Ishikawa (cell line): ENCODE measurements around the gene CUL7.

ENCODE experiments used
- CEBPB ChIP-seq: IDR thresholded peaks from 2 replicates; pipeline ENCODE4 v1.6.1; 2012
- CREB1 ChIP-seq: IDR thresholded peaks from 2 replicates; pipeline ENCODE4 v1.6.1; 2012; ENCODE audit warnings: low read depth
- EGR1 ChIP-seq: IDR thresholded peaks from 2 replicates; pipeline ENCODE4 v1.6.1; 2012
- EP300 ChIP-seq: IDR thresholded peaks from 2 replicates; pipeline ENCODE4 v1.6.1; 2012; ENCODE audit warnings: borderline replicate concordance
- FOXM1 ChIP-seq: IDR thresholded peaks from 2 replicates; pipeline ENCODE4 v1.6.1; 2012; ENCODE audit warnings: low read depth, borderline replicate concordance
- NFIC ChIP-seq: IDR thresholded peaks from 2 replicates; pipeline ENCODE4 v1.6.1; 2012
- RAD21 ChIP-seq: IDR thresholded peaks from 2 replicates; pipeline ENCODE4 v1.6.1; 2012; ENCODE audit warnings: low read depth
- TAF1 ChIP-seq: IDR thresholded peaks from 2 replicates; pipeline ENCODE4 v1.6.1; 2012; ENCODE audit warnings: low read depth, mild to moderate bottlenecking
- TCF12 ChIP-seq: IDR thresholded peaks from 2 replicates; pipeline ENCODE4 v1.6.1; 2012; ENCODE audit warnings: low read depth
- TEAD4 ChIP-seq: IDR thresholded peaks from 2 replicates; pipeline ENCODE4 v1.6.1; 2012
- YY1 ChIP-seq: IDR thresholded peaks from 2 replicates; pipeline ENCODE4 v1.6.1; 2012; ENCODE audit warnings: low read depth
- ZBTB7A ChIP-seq: IDR thresholded peaks from 2 replicates; pipeline ENCODE4 v1.6.1; 2012; ENCODE audit warnings: low read depth
- TF ChIP-seq, protein P1 (sequence below): IDR thresholded peaks from 2 replicates; pipeline ENCODE4 v1.6.1; 2012
- TF ChIP-seq, protein P2 (sequence below): IDR thresholded peaks from 2 replicates; pipeline ENCODE4 v1.6.1; 2012
- TF ChIP-seq, protein P3 (sequence below): IDR thresholded peaks from 2 replicates; pipeline ENCODE4 v1.6.1; 2012; ENCODE audit warnings: low read depth, mild to moderate bottlenecking

CUL7 gene

DNA sequence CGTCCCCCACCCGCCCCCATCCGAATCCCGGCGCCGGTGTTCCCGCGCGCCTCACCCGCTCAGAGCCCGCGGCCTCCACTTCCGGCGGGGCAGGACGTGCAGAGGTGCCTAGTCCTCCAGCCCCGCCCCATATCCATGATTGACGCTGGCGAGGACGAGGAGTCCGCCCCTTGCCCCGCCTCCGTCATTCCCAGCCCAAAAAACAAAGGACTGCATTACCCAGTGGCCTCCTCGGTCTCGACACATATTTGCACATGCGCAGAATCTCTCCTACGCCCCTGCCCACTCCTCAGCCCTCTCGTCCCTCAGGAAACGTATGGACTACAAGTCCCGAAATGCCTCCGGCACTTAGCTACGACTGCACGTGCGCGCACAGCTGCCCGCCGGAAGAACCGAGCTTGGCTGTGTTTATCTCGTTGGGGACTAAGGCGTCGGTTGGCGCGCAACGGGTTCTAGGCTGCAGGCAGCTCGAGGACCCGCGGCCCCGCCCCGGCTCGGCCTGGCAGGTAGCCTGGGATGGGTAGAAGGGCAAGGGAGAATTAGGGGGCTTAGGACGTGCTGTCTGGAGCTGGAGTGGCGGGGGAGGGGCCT lies 39.7 kb downstream of the CUL7 start, which contains the start of the genes KLHDC3 and MEA1:
KLHDC3 (plus strand) TSS at position 407 of the 591 bp plus-strand sequence. CDS start 2,944 bp downstream, outside the sequence.
MEA1 (minus strand) TSS at position 104 of the 591 bp plus-strand sequence. CDS start 133 bp downstream, outside the sequence.
- TF ChIP-seq EP300 (no peak), FOXM1 (no peak), YY1 (no peak), CREB1 (peak; percentile 61), NFIC (0 out of 2 replicates have a peak, but pooled peaks have one; percentile 19), ZBTB7A (0 out of 2 replicates have a peak, but pooled peaks have one; percentile 7), RAD21 (no peak), TEAD4 (no peak), EGR1 (0 out of 2 replicates have a peak, but pooled peaks have one; percentile 1), TCF12 (0 out of 2 replicates have a peak, but pooled peaks have one; percentile 38), TAF1 (peak; percentile 57), CEBPB (no peak)
- TF ChIP-seq, protein P1, sequence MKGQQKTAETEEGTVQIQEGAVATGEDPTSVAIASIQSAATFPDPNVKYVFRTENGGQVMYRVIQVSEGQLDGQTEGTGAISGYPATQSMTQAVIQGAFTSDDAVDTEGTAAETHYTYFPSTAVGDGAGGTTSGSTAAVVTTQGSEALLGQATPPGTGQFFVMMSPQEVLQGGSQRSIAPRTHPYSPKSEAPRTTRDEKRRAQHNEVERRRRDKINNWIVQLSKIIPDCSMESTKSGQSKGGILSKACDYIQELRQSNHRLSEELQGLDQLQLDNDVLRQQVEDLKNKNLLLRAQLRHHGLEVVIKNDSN = peak; percentile 75
- TF ChIP-seq, protein P2, sequence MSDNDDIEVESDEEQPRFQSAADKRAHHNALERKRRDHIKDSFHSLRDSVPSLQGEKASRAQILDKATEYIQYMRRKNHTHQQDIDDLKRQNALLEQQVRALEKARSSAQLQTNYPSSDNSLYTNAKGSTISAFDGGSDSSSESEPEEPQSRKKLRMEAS = peak; percentile 90
- TF ChIP-seq, protein P3, sequence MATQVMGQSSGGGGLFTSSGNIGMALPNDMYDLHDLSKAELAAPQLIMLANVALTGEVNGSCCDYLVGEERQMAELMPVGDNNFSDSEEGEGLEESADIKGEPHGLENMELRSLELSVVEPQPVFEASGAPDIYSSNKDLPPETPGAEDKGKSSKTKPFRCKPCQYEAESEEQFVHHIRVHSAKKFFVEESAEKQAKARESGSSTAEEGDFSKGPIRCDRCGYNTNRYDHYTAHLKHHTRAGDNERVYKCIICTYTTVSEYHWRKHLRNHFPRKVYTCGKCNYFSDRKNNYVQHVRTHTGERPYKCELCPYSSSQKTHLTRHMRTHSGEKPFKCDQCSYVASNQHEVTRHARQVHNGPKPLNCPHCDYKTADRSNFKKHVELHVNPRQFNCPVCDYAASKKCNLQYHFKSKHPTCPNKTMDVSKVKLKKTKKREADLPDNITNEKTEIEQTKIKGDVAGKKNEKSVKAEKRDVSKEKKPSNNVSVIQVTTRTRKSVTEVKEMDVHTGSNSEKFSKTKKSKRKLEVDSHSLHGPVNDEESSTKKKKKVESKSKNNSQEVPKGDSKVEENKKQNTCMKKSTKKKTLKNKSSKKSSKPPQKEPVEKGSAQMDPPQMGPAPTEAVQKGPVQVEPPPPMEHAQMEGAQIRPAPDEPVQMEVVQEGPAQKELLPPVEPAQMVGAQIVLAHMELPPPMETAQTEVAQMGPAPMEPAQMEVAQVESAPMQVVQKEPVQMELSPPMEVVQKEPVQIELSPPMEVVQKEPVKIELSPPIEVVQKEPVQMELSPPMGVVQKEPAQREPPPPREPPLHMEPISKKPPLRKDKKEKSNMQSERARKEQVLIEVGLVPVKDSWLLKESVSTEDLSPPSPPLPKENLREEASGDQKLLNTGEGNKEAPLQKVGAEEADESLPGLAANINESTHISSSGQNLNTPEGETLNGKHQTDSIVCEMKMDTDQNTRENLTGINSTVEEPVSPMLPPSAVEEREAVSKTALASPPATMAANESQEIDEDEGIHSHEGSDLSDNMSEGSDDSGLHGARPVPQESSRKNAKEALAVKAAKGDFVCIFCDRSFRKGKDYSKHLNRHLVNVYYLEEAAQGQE = no peak

DNA sequence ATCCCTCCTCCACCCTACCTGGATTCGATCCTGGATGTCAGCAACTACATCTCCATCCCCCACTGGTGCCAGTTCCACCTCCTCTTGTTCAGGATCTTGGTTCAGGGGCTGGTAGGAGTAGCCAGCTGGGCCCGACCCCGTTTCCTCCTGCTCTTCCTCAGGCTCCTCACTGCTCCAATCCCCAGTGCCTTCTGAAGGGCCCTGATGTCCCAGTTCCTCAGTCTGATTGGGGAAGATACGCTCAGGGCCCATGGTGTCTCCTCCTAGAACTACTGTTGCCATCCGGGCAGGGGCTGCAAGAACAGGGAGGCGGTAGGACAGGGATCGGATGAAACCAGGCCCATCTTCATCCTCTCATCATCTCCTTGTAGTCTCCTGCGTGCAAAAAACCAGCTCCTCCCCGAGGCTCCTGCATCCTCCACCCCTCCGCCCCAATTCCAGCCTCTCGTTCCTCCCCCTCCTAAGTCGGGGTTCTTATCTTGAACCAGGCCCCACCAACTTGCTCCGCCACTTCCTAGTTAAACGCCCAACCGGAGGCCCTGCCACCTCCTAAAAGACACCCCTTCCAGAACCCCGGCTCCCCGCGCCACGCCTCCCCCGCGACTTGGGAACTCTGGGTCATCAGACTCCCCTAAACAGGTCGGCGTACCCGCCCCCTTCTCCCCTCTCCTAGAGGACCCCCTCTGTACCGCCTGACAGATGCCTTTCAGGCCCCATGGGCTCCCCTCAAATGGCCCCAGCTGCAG lies 40.4 kb downstream of the CUL7 start:
- TF ChIP-seq RAD21 = no peak
- 0 out of 2 replicates have a peak, but pooled peaks have one; percentile 4 for TF ChIP-seq EGR1

DNA sequence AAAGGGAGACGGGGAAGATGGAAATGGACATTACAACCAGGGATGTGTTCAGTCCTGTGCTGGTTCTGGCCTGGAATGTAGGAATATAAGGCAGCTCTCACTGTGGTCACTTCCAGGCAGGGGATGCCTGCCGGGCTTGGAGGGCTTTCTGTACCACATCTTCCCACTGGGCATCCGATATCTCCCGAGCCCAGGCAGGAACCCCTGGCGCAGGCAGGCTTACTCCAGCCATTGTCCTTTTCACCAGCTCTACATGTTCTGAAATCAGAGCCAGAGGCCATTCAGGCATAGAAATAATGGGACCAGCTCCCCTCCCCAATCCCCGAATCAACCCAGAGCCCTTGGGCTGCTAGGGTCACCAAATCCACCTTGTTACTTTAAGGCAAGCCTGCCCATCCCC lies 41.3 kb downstream of the CUL7 start:
- TF ChIP-seq RAD21 (no peak), TEAD4 (no peak), YY1 (no peak), ZBTB7A (no peak), CEBPB (no peak), EP300 (no peak)
- TF ChIP-seq, protein P1 = no peak
- TF ChIP-seq, protein P3 = no peak
- TF ChIP-seq, protein P2 = no peak

DNA sequence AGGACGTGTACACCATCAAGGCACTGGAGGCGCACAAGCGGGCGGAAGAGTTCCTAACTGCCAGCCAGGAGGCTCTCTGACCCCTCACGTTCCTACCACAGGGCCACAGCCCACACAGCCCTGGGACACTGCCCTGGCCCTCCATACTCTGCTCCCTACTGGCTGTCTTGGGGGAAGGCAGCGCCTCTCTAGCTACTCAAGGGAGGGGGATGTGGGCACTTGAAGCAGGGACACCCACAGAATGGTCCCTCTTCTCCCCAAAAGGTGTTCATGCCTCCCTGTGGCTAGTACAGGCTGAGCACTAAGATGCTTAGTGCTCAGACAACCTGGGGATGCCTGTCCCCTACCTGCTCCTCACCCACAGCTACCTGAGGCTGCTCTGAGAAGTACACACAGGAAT lies 42.4 kb downstream of the CUL7 start:
- TF ChIP-seq, protein P3 = no peak
- TF ChIP-seq, protein P2 = no peak
- TF ChIP-seq EP300 (no peak), CEBPB (no peak), TAF1 (no peak)
- TF ChIP-seq, protein P1 = no peak
